Activated CD8-positive, alpha-beta memory T cell treated with anti-CD3 and anti-CD28 coated beads, Interleukin-2, amount 10 ng/mL, durations not matched to agents 7 days and 5 days (primary cell): ENCODE data around the gene PSMA7. TPM values are rescaled to one million over a fixed set of nuclear protein-coding genes. Genes with fewer than 3 reads are reported as not detected.

ENCODE experiments used
- ATAC-seq: fragments of 150-1000 bp; cut with Tn5 transposase; one replicate; pipeline ENCODE4 v1.10.0; 2021; ENCODE audit warnings: moderate library complexity
- CTCF ChIA-PET: fragments of 350-600 bp; sonication (Branson Sonifier 250); formaldehyde crosslinking; loops from one replicate; lab custom pipeline; 2021; ENCODE audit warnings: antibody characterized with exemption; lab: Charles Lee
- DNase-seq: peaks from one replicate; pipeline ENCODE4 v3.0.0-alpha.2; 2020
- H3K27ac Mint-ChIP-seq: one replicate; pipeline ENCODE4 v1.8.0; 2021; ENCODE audit warnings: mild to moderate bottlenecking, mixed read lengths
- H3K27me3 Mint-ChIP-seq: one replicate; pipeline ENCODE4 v1.8.0; 2021; ENCODE audit warnings: mixed read lengths
- H3K36me3 Mint-ChIP-seq: one replicate; pipeline ENCODE4 v1.8.0; 2021; ENCODE audit warnings: mild to moderate bottlenecking, mixed read lengths
- H3K4me1 Mint-ChIP-seq: one replicate; pipeline ENCODE4 v1.8.0; 2021; ENCODE audit warnings: mixed read lengths
- H3K4me3 Mint-ChIP-seq: one replicate; pipeline ENCODE4 v1.8.0; 2021; ENCODE audit warnings: mild to moderate bottlenecking, moderate library complexity, mixed read lengths
- H3K9me3 Mint-ChIP-seq: one replicate; pipeline ENCODE4 v1.8.0; 2022; ENCODE audit warnings: low read depth, mixed read lengths
- total RNA-seq, 2 experiments: library from RNA; stranded (reverse); gene quantifications; one replicate each; pipeline ENCODE4 v1.2.3, GENCODE V29; 2021

The PSMA7 gene
- total RNA-seq, 2 experiments from 2014 or later: 287 to 359 TPM

DNA sequence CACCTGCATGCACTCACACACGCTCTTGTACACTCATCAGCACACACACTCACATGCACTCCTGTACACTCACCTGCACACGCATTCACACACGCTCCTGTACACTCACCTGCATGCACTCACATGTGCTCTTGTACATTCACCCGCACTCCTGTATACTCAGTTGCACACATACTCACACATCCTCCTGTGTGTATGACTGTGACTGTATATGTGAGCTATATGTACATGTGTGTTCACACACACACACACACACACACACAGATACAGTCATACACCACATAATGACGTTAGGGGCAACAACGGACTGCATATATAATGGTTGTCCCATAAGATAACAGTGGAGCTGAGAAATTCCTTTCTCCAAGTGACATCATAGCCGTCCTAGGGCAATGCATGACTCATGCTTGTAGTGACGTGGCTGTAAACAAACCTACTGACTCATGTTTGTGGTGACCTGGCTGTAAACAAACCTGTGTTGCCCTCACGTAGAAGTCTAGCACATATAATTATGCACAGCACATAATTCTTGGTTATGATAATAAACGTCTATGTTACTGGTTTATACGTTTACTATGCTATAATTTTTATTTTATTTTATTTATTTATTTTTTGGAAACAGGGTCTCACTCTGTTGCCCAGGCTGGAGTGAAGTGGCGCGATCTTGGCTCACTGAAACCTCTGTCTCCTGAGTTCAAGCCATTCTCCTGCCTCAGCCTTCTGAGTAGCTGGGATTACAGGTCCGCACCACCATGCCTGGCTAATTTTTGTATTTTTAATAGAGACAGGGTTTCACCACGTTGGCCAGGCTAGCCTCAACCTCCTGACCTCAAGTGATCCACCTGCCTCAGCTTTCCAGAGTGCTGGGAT, 54.7 kb downstream of the PSMA7 start:
- H3K4me3 Mint-ChIP-seq: no peak overlapping the region
- no peaks in the 10 kb centered on the region for H3K27me3 Mint-ChIP-seq
- H3K27ac Mint-ChIP-seq: no peak overlapping the region
- peaks cover 6% of the 10 kb centered on the region for H3K9me3 Mint-ChIP-seq
- peaks cover 1% of the 10 kb centered on the region for H3K36me3 Mint-ChIP-seq
- H3K4me1 Mint-ChIP-seq: no peaks in the 10 kb centered on the region
- CTCF ChIA-PET: interaction anchor here (1.4 kb wide), 1 partner anchor 10 kb away, joined by 3 read pairs; no protein-coding TSS in a partner anchor
- DNase-seq (no peak), ATAC-seq (peak; percentile 45)

DNA sequence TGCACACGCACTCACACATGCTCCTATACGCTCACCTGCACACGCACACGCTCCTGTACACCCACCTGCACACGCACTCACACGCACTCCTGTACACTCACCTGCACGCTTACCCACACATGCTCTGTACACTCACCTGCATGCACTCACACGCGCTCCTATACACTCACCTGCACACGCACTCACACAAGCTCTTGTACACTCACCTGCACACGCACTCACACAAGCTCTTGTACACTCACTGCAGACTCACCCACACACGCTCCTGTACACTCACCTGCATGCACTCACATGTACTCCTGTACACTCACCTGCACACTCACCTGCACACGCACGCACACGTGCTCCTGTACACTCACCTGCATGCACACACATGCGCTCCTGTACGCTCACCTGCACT, 55.6 kb downstream of the PSMA7 start:
- peaks cover 6% of the 10 kb centered on the region for H3K9me3 Mint-ChIP-seq
- H3K36me3 Mint-ChIP-seq: no peaks in the 10 kb centered on the region
- DNase-seq (no peak), ATAC-seq (no peak)
- H3K4me3 Mint-ChIP-seq: no peak overlapping the region
- H3K27me3 Mint-ChIP-seq: no peaks in the 10 kb centered on the region
- H3K4me1 Mint-ChIP-seq: no peaks in the 10 kb centered on the region
- no peak overlapping the region for H3K27ac Mint-ChIP-seq
- CTCF ChIA-PET: interaction anchor here (0.7 kb wide), 1 partner anchor 21 kb away, joined by 3 read pairs; no protein-coding TSS in a partner anchor

- no peaks in the 10 kb centered on the region for H3K36me3 Mint-ChIP-seq
- no peak for ATAC-seq
- peaks cover 6% of the 10 kb centered on the region for H3K9me3 Mint-ChIP-seq
- H3K4me1 Mint-ChIP-seq: no peaks in the 10 kb centered on the region
- H3K4me3 Mint-ChIP-seq: no peak overlapping the region
- H3K27me3 Mint-ChIP-seq: no peaks in the 10 kb centered on the region
- CTCF ChIA-PET: interaction anchor here (0.7 kb wide), 1 partner anchor 21 kb away, joined by 3 read pairs; no protein-coding TSS in a partner anchor
- no peak overlapping the region for H3K27ac Mint-ChIP-seq
- DNase-seq: no peak
These were observed 56.0 kb downstream of the PSMA7 start for GRCh38 chr20:62087227-62087626.

Other genes with a start within 250 kb of the PSMA7 start
- 10 to 100 TPM; 21.1 to 24.2 TPM for gene TAF4, start 77.5 kb downstream of the PSMA7 start, total RNA-seq
- 10 to 100 TPM; 34.6 to 34.8 TPM for gene LSM14B, start 20.9 kb downstream of the PSMA7 start, total RNA-seq
- gene SS18L1, start 375 bp upstream of the PSMA7 start, total RNA-seq: 10 to 100 TPM; 19.5 to 23.0 TPM
- gene MTG2, start 39.6 kb upstream of the PSMA7 start, total RNA-seq: 10 to 100 TPM; 34.0 to 40.1 TPM
- gene HRH3, start 76.9 kb upstream of the PSMA7 start, total RNA-seq: not detected
- 10 to 100 TPM; 27.1 TPM for gene OSBPL2, start 95.1 kb upstream of the PSMA7 start, total RNA-seq
- gene ADRM1, start 159.6 kb upstream of the PSMA7 start, total RNA-seq: 100 to 1,000 TPM; 105 to 133 TPM
- 1 to 10 TPM in 1 of 2 experiments, under 1 TPM in 1; 0.99 to 1.9 TPM for gene LAMA5, start 223.9 kb upstream of the PSMA7 start, total RNA-seq
- 1,000 to 10,000 TPM; 1,634 to 1,703 TPM for gene RPS21, start 243.7 kb upstream of the PSMA7 start, total RNA-seq